ENCODE measurements around the gene RNF5. TPM values are rescaled to one million over a fixed set of nuclear protein-coding genes. Genes with fewer than 3 reads are reported as not detected.
"Not testable (repeated sequence)": the region's sequence is repeated elsewhere in the genome, so short reads cannot be mapped to it uniquely, and the experiment has no call there.

The RNF5 gene
- total RNA-seq, 4 donors from 2014 or later = 20.8 to 59.0 (median 40.8) TPM

- WGBS, 2 donors = 92 to 96% methylated on average over 4 to 5 of the region's 5 CpGs
Measured at GRCh38 chr6:32210191-32210601, 32.0 kb downstream of the RNF5 start.

GRCh38 chr6:32211432-32211831 is 33.2 kb downstream of the RNF5 start:
- WGBS, 2 donors = 77 to 88% methylated on average over 4 of the region's 4 CpGs
- H3K9me3 ChIP-seq; H3K4me3 ChIP-seq; H3K4me1 ChIP-seq; H3K36me3 ChIP-seq; DNase-seq; H3K27me3 ChIP-seq; intact Hi-C loops (cut with DNase I); H3K27ac ChIP-seq: not testable (repeated sequence)

More at GRCh38 chr6:32210191-32210601, 32.0 kb downstream of the RNF5 start:
- no peaks in the 10 kb centered on the region for H3K36me3 ChIP-seq
- H3K27ac ChIP-seq = no peak overlapping the region
- no peaks in the 10 kb centered on the region for H3K4me1 ChIP-seq
- no peak for TF ChIP-seq CTCF (IDR thresholded peaks at IDR 0.05)
- TF ChIP-seq POLR2A (IDR thresholded peaks at IDR 0.05) = no peak
- H3K4me3 ChIP-seq = no peak overlapping the region
- intact Hi-C loops (cut with DNase I) = no loop called here
- no peak for DNase-seq
- H3K27me3 ChIP-seq = no peaks in the 10 kb centered on the region
- no peaks in the 10 kb centered on the region for H3K9me3 ChIP-seq

- no peak overlapping the region for H3K27ac ChIP-seq
- no peak overlapping the region for H3K4me3 ChIP-seq
- no peaks in the 10 kb centered on the region for H3K27me3 ChIP-seq
- no peak for DNase-seq
- no peaks in the 10 kb centered on the region for H3K9me3 ChIP-seq
- WGBS, 2 donors = 72 to 74% methylated on average over 9 to 11 of the region's 12 CpGs
- intact Hi-C loops (cut with DNase I) = no loop called here
- no peaks in the 10 kb centered on the region for H3K4me1 ChIP-seq
- no peak for TF ChIP-seq POLR2A (IDR thresholded peaks at IDR 0.05)
- H3K36me3 ChIP-seq = no peaks in the 10 kb centered on the region
Measured at GRCh38 chr6:32212076-32212760, 34.0 kb downstream of the RNF5 start.

GRCh38 chr6:32213649-32214048 is 35.4 kb downstream of the RNF5 start:
- DNase-seq = no peak
- H3K4me3 ChIP-seq = no peak overlapping the region
- TF ChIP-seq POLR2A (IDR thresholded peaks at IDR 0.05) (no peak), CTCF (IDR thresholded peaks at IDR 0.05) (no peak)
- H3K27ac ChIP-seq = no peak overlapping the region
- intact Hi-C loops (cut with DNase I) = no loop called here
- H3K4me1 ChIP-seq = no peaks in the 10 kb centered on the region
- no peaks in the 10 kb centered on the region for H3K36me3 ChIP-seq
- no peaks in the 10 kb centered on the region for H3K9me3 ChIP-seq
- WGBS, 2 donors = 83 to 84% methylated on average over 6 of the region's 6 CpGs
- no peaks in the 10 kb centered on the region for H3K27me3 ChIP-seq

- 83 to 96% methylated on average over 2 to 3 of the region's 3 CpGs for WGBS, 2 donors
- Histone ChIP-seq H3K4me3 (no peak overlapping the region), H3K36me3 (no peaks in the 10 kb centered on the region), H3K27me3 (no peaks in the 10 kb centered on the region), H3K27ac (no peak overlapping the region), H3K4me1 (no peaks in the 10 kb centered on the region), H3K9me3 (no peaks in the 10 kb centered on the region)
- intact Hi-C loops (cut with DNase I) = no loop called here
- DNase-seq = no peak
- TF ChIP-seq POLR2A (IDR thresholded peaks at IDR 0.05) = no peak
- TF ChIP-seq CTCF (IDR thresholded peaks at IDR 0.05) = no peak
Measured at GRCh38 chr6:32214126-32214525, 35.9 kb downstream of the RNF5 start.

- Histone ChIP-seq H3K9me3 (no peaks in the 10 kb centered on the region), H3K27ac (no peak overlapping the region), H3K36me3 (no peaks in the 10 kb centered on the region), H3K4me1 (no peaks in the 10 kb centered on the region), H3K4me3 (no peak overlapping the region), H3K27me3 (no peaks in the 10 kb centered on the region)
- intact Hi-C loops (cut with DNase I) = no loop called here
- DNase-seq = no peak
- 91 to 100% methylated on average over 3 to 4 of the region's 4 CpGs for WGBS, 2 donors
- TF ChIP-seq CTCF (IDR thresholded peaks at IDR 0.05) (no peak), POLR2A (IDR thresholded peaks at IDR 0.05) (no peak)
Measured at GRCh38 chr6:32215617-32216016, 37.4 kb downstream of the RNF5 start.

Measured in esophagus squamous epithelium (tissue), 5 donors.